Lower lobe of right lung (tissue), 2 donors: ENCODE measurements around the gene UBXN1. TPM values are rescaled to one million over a fixed set of nuclear protein-coding genes. Genes with fewer than 3 reads are reported as not detected.

Source experiments
- ATAC-seq, 2 donors: fragments of 200-7000 bp; cut with Tn5 transposase; one replicate each; pipeline ENCODE4 v1.9.1; 2020 to 2022; ENCODE audit warnings: mild to moderate bottlenecking in 2 of 2, moderate library complexity in 2 of 2
- DNase-seq: peaks from one replicate; pipeline ENCODE4 v3.0.0-alpha.2; 2020
- H3K27ac ChIP-seq: fragments of 200-600 bp; one replicate; pipeline ENCODE4 v1.8.0; 2022
- H3K27me3 ChIP-seq: fragments of 200-600 bp; one replicate; pipeline ENCODE4 v1.8.0; 2022; ENCODE audit warnings: low read depth
- H3K36me3 ChIP-seq: fragments of 200-600 bp; one replicate; pipeline ENCODE4 v1.8.0; 2022; ENCODE audit warnings: mild to moderate bottlenecking
- H3K4me1 ChIP-seq: fragments of 200-600 bp; one replicate; pipeline ENCODE4 v1.8.0; 2022
- H3K4me3 ChIP-seq: fragments of 200-600 bp; one replicate; pipeline ENCODE4 v1.8.0; 2022; ENCODE audit warnings: mild to moderate bottlenecking
- H3K9me3 ChIP-seq: fragments of 200-600 bp; one replicate; pipeline ENCODE4 v1.8.0; 2022
- CTCF ChIP-seq: fragments of 200-600 bp; IDR thresholded peaks from one replicate; pipeline ENCODE4 v1.8.0; 2022; ENCODE audit warnings: antibody characterized with exemption, mild to moderate bottlenecking
- intact Hi-C: fragments of 100-400 bp; cut with DNase I; formaldehyde crosslinking; loops from one replicate; pipeline ENCODE4 v1.11.0; 2022
- total RNA-seq: library from RNA; stranded (reverse); fragmentation: NEBNext Ultra II Directional; extraction: Animal tissue kit (Norgen Biotek cat#: 25700); gene quantifications from one replicate; pipeline ENCODE4 v1.2.1, GENCODE V29; 2021
- donor health status: DM: no; HTN: yes; CAD: no; lungs with severe emphysema.

Gene UBXN1
- total RNA-seq, 1 donor from 2014 or later = 116 TPM

GRCh38 chr11:62649486-62649885 lies 29.4 kb downstream of the UBXN1 start:
- Histone ChIP-seq H3K27ac (no peak overlapping the region), H3K4me1 (peaks cover 43% of the 10 kb centered on the region), H3K4me3 (no peak overlapping the region), H3K9me3 (no peaks in the 10 kb centered on the region), H3K36me3 (peaks cover 26% of the 10 kb centered on the region), H3K27me3 (no peaks in the 10 kb centered on the region)
- no peak for TF ChIP-seq CTCF
- no peak for ATAC-seq
- DNase-seq = no peak
- intact Hi-C loops = no loop called here

- DNase-seq = no peak
- no peak overlapping the region for H3K4me3 ChIP-seq
- peaks cover 44% of the 10 kb centered on the region for H3K4me1 ChIP-seq
- no peak for TF ChIP-seq CTCF
- H3K27ac ChIP-seq = no peak overlapping the region
- no peaks in the 10 kb centered on the region for H3K9me3 ChIP-seq
- no peak for ATAC-seq
- peaks cover 31% of the 10 kb centered on the region for H3K36me3 ChIP-seq
- no peaks in the 10 kb centered on the region for H3K27me3 ChIP-seq
- intact Hi-C loops = no loop called here
Observed at GRCh38 chr11:62648967-62649364, 29.9 kb downstream of the UBXN1 start.

- no peaks in the 10 kb centered on the region for H3K27me3 ChIP-seq
- no peaks in the 10 kb centered on the region for H3K9me3 ChIP-seq
- peaks cover 44% of the 10 kb centered on the region for H3K4me1 ChIP-seq
- intact Hi-C loops = no loop called here
- ATAC-seq (no peak), DNase-seq (no peak)
- peaks cover 37% of the 10 kb centered on the region for H3K36me3 ChIP-seq
- H3K27ac ChIP-seq = no peak overlapping the region
- H3K4me3 ChIP-seq = no peak overlapping the region
- TF ChIP-seq CTCF = no peak
Observed at GRCh38 chr11:62648185-62648966, 30.5 kb downstream of the UBXN1 start.

- H3K9me3 ChIP-seq = no peaks in the 10 kb centered on the region
- peaks cover 43% of the 10 kb centered on the region for H3K4me1 ChIP-seq
- no peak overlapping the region for H3K27ac ChIP-seq
- no peak for DNase-seq
- no peak overlapping the region for H3K4me3 ChIP-seq
- intact Hi-C loops = no loop called here
- peaks cover 44% of the 10 kb centered on the region for H3K36me3 ChIP-seq
- no peak for TF ChIP-seq CTCF
- H3K27me3 ChIP-seq = no peaks in the 10 kb centered on the region
- ATAC-seq = no peak
Observed at GRCh38 chr11:62647609-62648005, 31.3 kb downstream of the UBXN1 start.

- H3K9me3 ChIP-seq = no peaks in the 10 kb centered on the region
- no peak overlapping the region for H3K27ac ChIP-seq
- peaks cover 37% of the 10 kb centered on the region for H3K4me1 ChIP-seq
- ATAC-seq (peak in 1 of 2 donors; percentile 1), DNase-seq (no peak)
- peak overlapping the region; percentile 90 for H3K4me3 ChIP-seq
- no peak for TF ChIP-seq CTCF
- intact Hi-C loops = no loop called here
- peaks cover 49% of the 10 kb centered on the region for H3K36me3 ChIP-seq
- H3K27me3 ChIP-seq = no peaks in the 10 kb centered on the region
Observed at GRCh38 chr11:62646825-62647608, 31.9 kb downstream of the UBXN1 start.
